Spleen (tissue), 11 donors: Measurements from ENCODE around the gene DCPS. TPM values are rescaled to one million over a fixed set of nuclear protein-coding genes. Genes with fewer than 3 reads are reported as not detected.

Source experiments
- DNase-seq: peaks from one replicate; pipeline ENCODE4 v3.0.0-alpha.2; 2020
- H3K27ac ChIP-seq, 8 donors: fragments of 200-600 bp; sonication (generic) in 7 of 8; 1 replicate in 4 of 8; 2 replicates in 4 of 8; pipeline versions ENCODE4 v1.5.0 to v1.8.0; 2016 to 2021; ENCODE audit warnings: inconsistent platforms in 4 of 8, mild to moderate bottlenecking in 4 of 8, moderate library complexity in 1 of 8
- H3K27me3 ChIP-seq, 7 donors: fragments of 200-600 bp; sonication (generic) in 6 of 7; replicated peaks in 1 of 7; 1 replicate in 4 of 7; 2 replicates in 3 of 7; pipeline versions ENCODE4 v1.5.0 to v1.8.0; 2016 to 2021; ENCODE audit warnings: inconsistent platforms in 3 of 7, mild to moderate bottlenecking in 1 of 7
- H3K36me3 ChIP-seq, 6 donors: fragments of 200-600 bp; sonication (generic) in 5 of 6; 1 replicate in 4 of 6; 2 replicates in 2 of 6; pipeline versions ENCODE4 v1.5.0 to v1.8.0; 2016 to 2021; ENCODE audit warnings: inconsistent platforms in 2 of 6
- H3K4me1 ChIP-seq, 6 donors: fragments of 200-600 bp; sonication (generic) in 5 of 6; 1 replicate in 3 of 6; 2 replicates in 3 of 6; pipeline versions ENCODE4 v1.5.0 to v1.8.0; 2016 to 2021; ENCODE audit warnings: inconsistent platforms in 3 of 6
- H3K4me3 ChIP-seq, 8 donors: fragments of 200-600 bp; sonication (generic) in 7 of 8; 1 replicate in 4 of 8; 2 replicates in 4 of 8; pipeline versions ENCODE4 v1.5.0 to v1.8.0; 2016 to 2021; ENCODE audit warnings: inconsistent platforms in 4 of 8, mild to moderate bottlenecking in 4 of 8, moderate library complexity in 2 of 8
- H3K9me3 ChIP-seq, 8 donors: fragments of 200-600 bp; sonication (generic) in 7 of 8; 1 replicate in 4 of 8; 2 replicates in 4 of 8; pipeline versions ENCODE4 v1.5.0 to v1.8.0; 2016 to 2021; ENCODE audit warnings: inconsistent platforms in 4 of 8
- CTCF ChIP-seq, 11 experiments: fragments of 200-600 bp in 7 of 11; fragments of 450-650 bp in 4 of 11; sonication (generic) in 4 of 11; IDR thresholded peaks in 8 of 11; conservative IDR thresholded peaks in 3 of 11; 1 replicate in 7 of 11; 2 replicates in 4 of 11; pipeline versions ENCODE4 v1.4.0 to v1.8.0; 2016 to 2021; ENCODE audit warnings: antibody characterized with exemption in 11 of 11, inconsistent platforms in 4 of 11, mild to moderate bottlenecking in 1 of 11
- POLR2A ChIP-seq, 3 donors: fragments of 450-650 bp; IDR thresholded peaks; one replicate each; pipeline ENCODE4 v1.5.1; 2017; ENCODE audit warnings: antibody characterized with exemption in 3 of 3, mild to moderate bottlenecking in 1 of 3
- POLR2AphosphoS5 ChIP-seq, 3 donors: sonication (generic); formaldehyde crosslinking; IDR thresholded peaks; one replicate each; pipeline ENCODE4 v1.5.1; 2017; ENCODE audit warnings: antibody characterized with exemption in 3 of 3
- WGBS, 5 donors: extraction: QIAGEN DNeasy Blood & Tissue Kit in 3 of 5; methylation state at CpG; one replicate each; pipeline versions ENCODE4 v1.1.5 to v1.1.7; 2013 to 2018; 5-methylcytosine and 5-hydroxymethylcytosine counted together
- intact Hi-C: fragments of 100-400 bp; cut with DNase I; formaldehyde crosslinking; loops from one replicate; pipeline ENCODE4 v1.15.0; 2023; ENCODE audit warnings: low total_unique reads
- polyA plus RNA-seq, 3 donors: library from polyadenylated mRNA; stranded (reverse); fragments of 200-250 nt; gene quantifications; one replicate each; pipeline ENCODE4 v1.2.1, GENCODE V29; 2013
- total RNA-seq, 7 donors: library from RNA; depleted of rRNA in 3 of 7; stranded (reverse); fragments of >200 nt in 3 of 7; fragmentation: NEBNext Ultra II Directional in 4 of 7; extraction: Animal tissue kit (Norgen Biotek cat#: 25700) in 4 of 7; gene quantifications; one replicate each; pipeline versions ENCODE4 v1.1.0 to v1.2.1, GENCODE V29; 2016 to 2021
- donor health status: healthy with polysubstance abuse.
- donor health status: DM: no; HTN: no; CAD: no; lungs with moderate emphysema.
- donor health status: DM: no; HTN: no; CAD: no.
- donor health status: Bipolar disorder and iron deficiency.
- donor health status: healthy.
- donor health status: DM: no; HTN: no; CAD: no.
- donor health status: DM: yes; HTN: yes; CAD: no.

The DCPS gene
- total and polyA plus RNA-seq, 10 donors, result 17.4 to 35.2 (median 22.7) TPM

DNA sequence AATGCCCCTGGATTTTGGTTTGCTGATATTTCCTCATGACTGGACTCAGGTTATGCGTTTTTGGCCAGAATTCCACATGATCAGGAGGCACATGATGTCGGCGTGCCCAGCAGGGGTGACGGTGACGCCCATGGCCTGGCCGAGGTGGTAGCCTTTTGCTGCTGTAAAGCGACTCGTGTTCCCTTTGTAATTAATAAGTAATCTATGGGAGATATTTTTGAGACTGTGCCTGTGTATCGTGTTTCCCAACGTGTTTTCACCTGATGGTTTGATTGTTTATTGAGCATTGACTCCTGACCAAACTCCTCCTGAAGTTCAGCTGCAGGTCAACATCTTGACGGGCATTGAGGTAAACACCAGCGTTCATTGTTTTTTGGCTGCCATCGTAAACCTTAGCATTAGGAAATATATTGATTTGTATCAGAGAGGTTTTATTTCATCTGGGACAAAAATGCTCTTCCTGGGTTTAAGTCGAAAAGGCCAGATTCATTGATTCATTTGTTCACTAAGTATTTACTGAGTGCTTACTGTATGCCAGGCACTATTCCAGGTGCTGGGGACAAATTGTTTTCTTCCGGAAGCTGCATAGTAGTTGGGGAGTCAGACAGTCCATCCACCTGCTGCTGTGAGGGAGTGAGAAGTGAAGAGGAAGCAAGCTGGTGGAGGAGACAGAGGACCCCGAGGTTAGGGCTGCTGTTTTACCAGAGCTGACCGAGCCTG, 23.6 kb downstream of the DCPS start:
- peak; percentile 52 for DNase-seq
- intact Hi-C loops, result loop anchor here (10.0 kb wide), 1 partner anchor 97 kb away; no protein-coding TSS in a partner anchor
- TF ChIP-seq POLR2A (IDR thresholded peaks at IDR 0.05) (no peak), POLR2AphosphoS5 (IDR thresholded peaks at IDR 0.05) (no peak)
- Histone ChIP-seq H3K4me3 (no peak overlapping the region), H3K4me1 (peaks cover 0 to 49% (median 19%) of the 10 kb centered on the region in 6 donors), H3K36me3 (peaks cover 0 to 48% (median 13%) of the 10 kb centered on the region in 6 donors), H3K27me3 (no peaks in the 10 kb centered on the region), H3K27ac (peak overlapping the region in 1 of 8 donors; percentile 59), H3K9me3 (no peaks in the 10 kb centered on the region)
- 89 to 92% (median 90%) methylated on average over 17 of the region's 17 CpGs for WGBS, 5 donors

- peaks cover 0 to 54% (median 21%) of the 10 kb centered on the region in 6 donors for H3K4me1 ChIP-seq
- peak overlapping the region in 2 of 8 donors; percentile 59 to 60 for H3K27ac ChIP-seq
- no peaks in the 10 kb centered on the region for H3K9me3 ChIP-seq
- WGBS, 5 donors, result 85 to 91% (median 87%) methylated on average over 20 of the region's 20 CpGs
- no peak overlapping the region for H3K4me3 ChIP-seq
- H3K36me3 ChIP-seq, result peaks cover 0 to 54% (median 13%) of the 10 kb centered on the region in 6 donors
- TF ChIP-seq POLR2AphosphoS5 (IDR thresholded peaks at IDR 0.05) (peak in 1 of 3 donors; percentile 49), POLR2A (IDR thresholded peaks at IDR 0.05) (no peak), CTCF (IDR thresholded peaks at IDR 0.05 in 8 of 11, conservative IDR thresholded peaks at IDR 0.05 in 3 of 11) (no peak)
- intact Hi-C loops, result loop anchor here (10.0 kb wide), 1 partner anchor 97 kb away; no protein-coding TSS in a partner anchor
- H3K27me3 ChIP-seq, result no peaks in the 10 kb centered on the region
- peak; percentile 71 for DNase-seq
These were observed 24.1 kb downstream of the DCPS start for GRCh38 chr11:126328001-126328390.

- 88 to 95% (median 94%) methylated on average over 9 to 12 of the region's 12 CpGs for WGBS, 5 donors
- intact Hi-C loops, result loop anchor here (10.0 kb wide), 1 partner anchor 96 kb away; no protein-coding TSS in a partner anchor
- peak; percentile 68 for DNase-seq
- H3K27ac ChIP-seq, result peak overlapping the region in 2 of 8 donors; percentile 59 to 60
- H3K4me1 ChIP-seq, result peaks cover 0 to 59% (median 22%) of the 10 kb centered on the region in 6 donors
- peaks cover 0 to 58% (median 15%) of the 10 kb centered on the region in 6 donors for H3K36me3 ChIP-seq
- no peaks in the 10 kb centered on the region for H3K9me3 ChIP-seq
- no peak overlapping the region for H3K4me3 ChIP-seq
- H3K27me3 ChIP-seq, result no peaks in the 10 kb centered on the region
- no peak for TF ChIP-seq POLR2AphosphoS5 (IDR thresholded peaks at IDR 0.05)
- no peak for TF ChIP-seq POLR2A (IDR thresholded peaks at IDR 0.05)
- no peak for TF ChIP-seq CTCF (IDR thresholded peaks at IDR 0.05 in 8 of 11, conservative IDR thresholded peaks at IDR 0.05 in 3 of 11)
These were observed 24.6 kb downstream of the DCPS start for GRCh38 chr11:126328444-126328843.

DNA sequence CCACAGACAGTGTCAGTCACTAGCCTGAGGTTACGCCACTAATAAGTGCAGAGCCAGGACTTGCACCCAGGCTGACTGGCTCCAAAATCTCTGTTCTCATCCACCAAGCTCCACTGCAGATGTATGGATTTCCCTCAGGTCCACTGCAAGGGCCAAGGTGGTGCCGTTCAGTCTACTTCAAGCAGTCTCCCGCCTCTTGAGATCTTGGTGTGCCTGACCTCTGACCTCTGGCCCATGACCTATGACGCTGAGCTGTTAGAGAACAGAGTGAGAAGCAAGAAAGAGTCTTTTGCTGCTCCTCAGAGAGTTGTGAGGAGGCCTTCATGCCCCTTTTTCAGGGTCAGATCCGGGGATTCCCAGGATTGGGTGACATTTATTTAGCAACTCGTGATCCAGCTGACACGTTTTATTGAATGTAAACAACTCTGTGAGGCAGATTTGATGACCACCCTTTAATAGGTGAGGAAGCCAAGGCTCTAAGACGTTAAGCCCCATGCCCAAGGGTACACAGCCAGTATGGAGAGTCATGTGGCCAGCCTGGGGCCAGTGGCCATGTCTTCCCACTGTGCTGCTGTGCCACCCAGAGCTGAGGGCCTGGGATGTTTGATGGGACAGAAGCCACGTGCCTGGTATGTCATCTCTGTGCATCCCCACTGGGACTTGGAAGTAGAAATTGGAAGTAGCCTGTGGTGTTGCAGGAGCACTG, 25.2 kb downstream of the DCPS start:
- Histone ChIP-seq H3K36me3 (peaks cover 0 to 58% (median 16%) of the 10 kb centered on the region in 6 donors), H3K27me3 (no peaks in the 10 kb centered on the region), H3K4me1 (peaks cover 0 to 64% (median 22%) of the 10 kb centered on the region in 6 donors), H3K4me3 (no peak overlapping the region), H3K27ac (peak overlapping the region in 5 of 8 donors; percentile 12 to 65 (median 59)), H3K9me3 (no peaks in the 10 kb centered on the region)
- whole genome bisulfite sequencing, 5 donors, result 77 to 86% (median 81%) methylated on average over 6 to 9 of the region's 9 CpGs
- intact Hi-C loops, result loop anchor here (10.0 kb wide), 1 partner anchor 96 kb away; no protein-coding TSS in a partner anchor
- peak; percentile 51 for DNase-seq
- no peak for TF ChIP-seq CTCF (IDR thresholded peaks at IDR 0.05 in 8 of 11, conservative IDR thresholded peaks at IDR 0.05 in 3 of 11)
- TF ChIP-seq POLR2AphosphoS5 (IDR thresholded peaks at IDR 0.05), result no peak
- TF ChIP-seq POLR2A (IDR thresholded peaks at IDR 0.05), result no peak
